ENCODE results near the gene PMM2.

Gene PMM2

DNA sequence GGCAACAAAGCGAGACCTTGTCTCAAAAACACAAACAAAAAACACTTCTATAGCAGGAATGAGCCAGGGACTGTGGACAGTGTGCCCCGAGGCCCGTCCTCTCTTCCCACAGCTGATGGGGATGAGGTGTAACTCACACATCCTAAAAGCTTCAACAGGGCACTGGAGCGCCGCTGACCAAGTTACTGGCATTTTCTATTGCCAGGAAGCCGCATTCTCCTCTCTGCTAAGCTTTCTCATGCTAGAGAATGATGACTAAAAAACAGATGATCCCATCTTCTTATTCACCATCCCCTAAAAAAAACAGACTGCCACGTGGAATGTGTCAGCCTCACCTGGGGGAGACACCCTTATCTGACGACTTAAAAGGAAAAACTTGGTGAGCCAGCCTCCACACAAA, 54.9 kb downstream of the PMM2 start:
- no peak for TF ChIP-seq CTCF (IDR thresholded peaks at IDR 0.05)
- no peak for DNase-seq (ENCODE audit: low spot score)
- Histone ChIP-seq H3K27ac (no peak overlapping the region), H3K4me3 (no peak overlapping the region)

DNA sequence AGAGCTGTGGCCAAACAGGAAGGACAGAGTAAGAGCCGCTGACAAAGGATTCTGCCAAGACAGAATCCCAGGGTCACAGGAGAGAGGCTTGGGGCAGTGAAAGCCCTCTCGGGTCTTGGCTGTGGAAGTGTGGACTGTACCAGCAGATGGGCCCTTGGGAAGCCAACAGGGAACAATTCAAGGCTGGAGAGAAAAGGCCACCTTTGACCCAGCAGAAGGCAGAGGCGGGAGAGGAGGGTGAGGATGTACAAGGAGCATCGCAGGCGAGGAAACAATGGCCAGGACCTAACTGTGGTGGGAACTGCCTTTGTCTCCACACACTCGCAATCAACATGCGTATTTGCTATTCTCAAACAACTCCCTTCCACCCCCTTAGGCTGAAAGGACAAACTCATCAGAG, 55.5 kb downstream of the PMM2 start:
- no peak for DNase-seq (ENCODE audit: low spot score)
- peak overlapping the region in 1 of 2 donors; percentile 8 for H3K27ac ChIP-seq
- H3K4me3 ChIP-seq: no peak overlapping the region
- no peak for TF ChIP-seq CTCF (IDR thresholded peaks at IDR 0.05)

GRCh38 chr16:8853611-8854010, 56.0 kb downstream of the PMM2 start:
- Histone ChIP-seq H3K4me3 (no peak overlapping the region), H3K27ac (peak overlapping the region in 1 of 2 donors; percentile 8)
- no peak for TF ChIP-seq CTCF (IDR thresholded peaks at IDR 0.05)
- no peak for DNase-seq (ENCODE audit: low spot score)

GRCh38 chr16:8854298-8854948, 56.8 kb downstream of the PMM2 start:
- H3K4me3 ChIP-seq: no peak overlapping the region
- H3K27ac ChIP-seq: peak overlapping the region in 1 of 2 donors; percentile 32
- DNase-seq (ENCODE audit: low spot score): no peak
- TF ChIP-seq CTCF (IDR thresholded peaks at IDR 0.05): no peak

DNA sequence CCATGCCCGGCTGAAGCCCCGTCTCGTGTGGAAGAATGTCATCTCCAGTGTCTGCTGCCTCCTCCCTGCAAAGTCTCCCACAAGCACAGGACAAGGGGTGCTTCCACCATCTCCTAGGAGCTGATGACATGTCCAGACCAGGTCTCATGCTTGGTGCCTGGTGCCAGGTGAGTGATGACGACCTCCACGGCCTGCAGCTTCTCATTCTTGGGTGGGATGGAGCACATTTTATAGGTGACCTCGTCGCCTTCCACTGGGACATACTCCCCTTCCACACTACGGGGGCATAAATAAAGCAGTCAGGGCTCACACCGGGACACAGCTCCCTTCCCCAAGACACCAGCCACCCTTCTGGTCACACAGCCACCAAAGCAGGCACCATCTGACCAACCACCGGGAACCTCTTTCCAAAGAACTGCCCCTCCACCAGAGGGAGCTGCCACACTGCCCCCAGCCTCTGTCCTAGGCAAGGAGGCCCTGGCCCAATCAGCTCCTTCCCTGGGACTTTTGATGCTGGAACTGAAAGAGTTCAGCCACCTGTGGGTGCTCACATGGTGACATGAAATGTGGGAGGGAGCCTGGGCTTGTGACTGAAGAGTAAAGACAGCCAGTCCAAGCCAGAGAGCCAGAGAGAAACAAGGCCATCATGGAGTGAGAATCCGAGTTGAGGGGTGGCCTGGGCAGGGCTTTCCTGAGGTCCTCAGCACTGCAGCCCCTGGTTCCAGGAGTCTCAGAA, 57.6 kb downstream of the PMM2 start:
- DNase-seq (ENCODE audit: low spot score): no peak
- no peak overlapping the region for H3K4me3 ChIP-seq
- no peak for TF ChIP-seq CTCF (IDR thresholded peaks at IDR 0.05)
- H3K27ac ChIP-seq: peak overlapping the region in 1 of 2 donors; percentile 32

- no peak for TF ChIP-seq CTCF (IDR thresholded peaks at IDR 0.05)
- H3K27ac ChIP-seq: no peak overlapping the region
- no peak overlapping the region for H3K4me3 ChIP-seq
- no peak for DNase-seq (ENCODE audit: low spot score)
Observed at GRCh38 chr16:8855972-8856371, 58.3 kb downstream of the PMM2 start.
